WTC11 (cell line): ENCODE results near the gene MORC3.

Source experiments
- ATF6 ChIP-seq: sonication (generic); formaldehyde crosslinking; IDR thresholded peaks from 2 replicates; pipeline ENCODE4 v1.8.1; 2023; ENCODE audit warnings: mild to moderate bottlenecking, missing genetic modification reagents
- CTCF ChIP-seq: fragments of 200-600 bp; IDR thresholded peaks from 2 replicates; pipeline ENCODE4 v1.8.0; 2022; ENCODE audit warnings: antibody characterized with exemption
- ESRRA ChIP-seq: sonication (generic); formaldehyde crosslinking; IDR thresholded peaks from 2 replicates; pipeline ENCODE4 v1.8.1; 2022; ENCODE audit warnings: mild to moderate bottlenecking, missing genetic modification reagents, borderline replicate concordance
- ETV6 ChIP-seq: sonication (generic); formaldehyde crosslinking; IDR thresholded peaks from 2 replicates; pipeline ENCODE4 v1.8.1; 2022; ENCODE audit warnings: mild to moderate bottlenecking, missing genetic modification reagents
- SP1 ChIP-seq: sonication (generic); formaldehyde crosslinking; conservative IDR thresholded peaks from 2 replicates; pipeline ENCODE4 v1.8.1; 2022; ENCODE audit warnings: missing genetic modification reagents
- TP53 ChIP-seq: sonication (generic); formaldehyde crosslinking; IDR thresholded peaks from 2 replicates; pipeline ENCODE4 v1.8.1; 2023; ENCODE audit warnings: mild to moderate bottlenecking, missing genetic modification reagents
- USF1 ChIP-seq: sonication (generic); formaldehyde crosslinking; IDR thresholded peaks from 2 replicates; pipeline ENCODE4 v1.8.0; 2022; ENCODE audit warnings: mild to moderate bottlenecking, missing genetic modification reagents
- USF2 ChIP-seq: sonication (generic); formaldehyde crosslinking; IDR thresholded peaks from 2 replicates; pipeline ENCODE4 v1.8.1; 2023; ENCODE audit warnings: mild to moderate bottlenecking, missing genetic modification reagents, moderate library complexity
- ZNF138 ChIP-seq: sonication (generic); formaldehyde crosslinking; conservative IDR thresholded peaks from 2 replicates; pipeline ENCODE4 v1.8.1; 2022; ENCODE audit warnings: mild to moderate bottlenecking, moderate library complexity, missing genetic modification reagents
- ZNF263 ChIP-seq: sonication (generic); formaldehyde crosslinking; IDR thresholded peaks from 2 replicates; pipeline ENCODE4 v1.8.1; 2022; ENCODE audit warnings: low read depth, mild to moderate bottlenecking, moderate library complexity, missing genetic modification reagents
- ZNF281 ChIP-seq: sonication (generic); formaldehyde crosslinking; IDR thresholded peaks from 2 replicates; pipeline ENCODE4 v1.8.0; 2023; ENCODE audit warnings: mild to moderate bottlenecking, missing genetic modification reagents
- TF ChIP-seq, protein P1 (sequence below): sonication (generic); formaldehyde crosslinking; conservative IDR thresholded peaks from 2 replicates; pipeline ENCODE4 v1.8.1; 2022; ENCODE audit warnings: mild to moderate bottlenecking, missing genetic modification reagents
- TF ChIP-seq, protein P2 (sequence below): sonication (generic); formaldehyde crosslinking; IDR thresholded peaks from 2 replicates; pipeline ENCODE4 v1.8.1; 2022; ENCODE audit warnings: low read depth, missing genetic modification reagents, borderline replicate concordance
- TF ChIP-seq, protein P3 (sequence below): sonication (generic); formaldehyde crosslinking; IDR thresholded peaks from 2 replicates; pipeline ENCODE4 v1.8.0; 2022; ENCODE audit warnings: mild to moderate bottlenecking, missing genetic modification reagents

DNA sequence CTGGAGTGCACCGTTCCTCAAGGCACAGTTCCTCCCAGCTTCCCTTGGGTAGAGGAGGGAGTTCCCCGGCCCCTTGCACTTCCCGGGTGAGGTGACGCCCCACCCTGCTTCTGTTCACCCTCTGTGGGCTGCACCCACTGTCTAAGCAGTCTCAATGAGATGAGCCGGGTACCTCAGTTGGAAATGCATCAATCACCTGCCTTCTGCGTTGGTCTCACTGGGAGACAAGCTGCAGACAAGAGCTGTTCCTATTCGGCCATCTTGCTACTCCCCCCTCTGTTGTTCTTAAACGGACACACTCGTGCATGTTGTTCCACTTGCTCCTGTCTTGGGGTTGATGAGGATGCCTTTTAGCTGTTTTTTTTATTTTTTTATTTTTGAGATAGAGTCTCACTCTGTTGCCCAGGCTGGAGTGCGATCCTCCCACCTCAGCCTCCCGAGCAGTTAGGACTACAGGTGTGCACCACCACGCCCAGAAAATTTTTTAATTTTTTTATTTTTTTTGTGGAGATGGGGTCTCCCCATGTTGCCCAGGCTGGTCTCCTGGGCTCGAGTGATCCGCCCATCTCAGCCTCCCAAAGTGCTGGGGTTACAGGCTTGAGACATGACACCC is 3.0 kb upstream of the MORC3 start:
- no peak for TF ChIP-seq CTCF
- TF ChIP-seq ZNF138 = no peak
- no peak for TF ChIP-seq USF1 (CRISPR knock-in tag)
- TF ChIP-seq ZNF281 (CRISPR knock-in tag) = no peak
- TF ChIP-seq, protein P1, sequence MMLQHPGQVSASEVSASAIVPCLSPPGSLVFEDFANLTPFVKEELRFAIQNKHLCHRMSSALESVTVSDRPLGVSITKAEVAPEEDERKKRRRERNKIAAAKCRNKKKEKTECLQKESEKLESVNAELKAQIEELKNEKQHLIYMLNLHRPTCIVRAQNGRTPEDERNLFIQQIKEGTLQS (CRISPR knock-in tag) = no peak
- no peak for TF ChIP-seq ATF6 (CRISPR knock-in tag)
- TF ChIP-seq ESRRA (CRISPR knock-in tag) = no peak
- TF ChIP-seq, protein P2, sequence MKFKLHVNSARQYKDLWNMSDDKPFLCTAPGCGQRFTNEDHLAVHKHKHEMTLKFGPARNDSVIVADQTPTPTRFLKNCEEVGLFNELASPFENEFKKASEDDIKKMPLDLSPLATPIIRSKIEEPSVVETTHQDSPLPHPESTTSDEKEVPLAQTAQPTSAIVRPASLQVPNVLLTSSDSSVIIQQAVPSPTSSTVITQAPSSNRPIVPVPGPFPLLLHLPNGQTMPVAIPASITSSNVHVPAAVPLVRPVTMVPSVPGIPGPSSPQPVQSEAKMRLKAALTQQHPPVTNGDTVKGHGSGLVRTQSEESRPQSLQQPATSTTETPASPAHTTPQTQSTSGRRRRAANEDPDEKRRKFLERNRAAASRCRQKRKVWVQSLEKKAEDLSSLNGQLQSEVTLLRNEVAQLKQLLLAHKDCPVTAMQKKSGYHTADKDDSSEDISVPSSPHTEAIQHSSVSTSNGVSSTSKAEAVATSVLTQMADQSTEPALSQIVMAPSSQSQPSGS = no peak
- no peak for TF ChIP-seq USF2
- TF ChIP-seq ZNF263 (CRISPR knock-in tag) = no peak
- no peak for TF ChIP-seq TP53
- no peak for TF ChIP-seq SP1
- TF ChIP-seq, protein P3, sequence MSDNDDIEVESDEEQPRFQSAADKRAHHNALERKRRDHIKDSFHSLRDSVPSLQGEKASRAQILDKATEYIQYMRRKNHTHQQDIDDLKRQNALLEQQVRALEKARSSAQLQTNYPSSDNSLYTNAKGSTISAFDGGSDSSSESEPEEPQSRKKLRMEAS (CRISPR knock-in tag) = no peak
- TF ChIP-seq ETV6 (CRISPR knock-in tag) = no peak
